GM19397 (cell line): Measurements from ENCODE around the gene SERPINA12.
"Not testable (repeated sequence)": the region's sequence is repeated elsewhere in the genome, so short reads cannot be mapped to it uniquely, and the experiment has no call there.

Experiments
- ATAC-seq: cut with Tn5 transposase; IDR thresholded peaks from one replicate; pipeline ENCODE4 v1.9.1; 2021; ENCODE audit warnings: mild to moderate bottlenecking, moderate library complexity; ENCODE audit not compliant: unreplicated experiment

The SERPINA12 gene

DNA sequence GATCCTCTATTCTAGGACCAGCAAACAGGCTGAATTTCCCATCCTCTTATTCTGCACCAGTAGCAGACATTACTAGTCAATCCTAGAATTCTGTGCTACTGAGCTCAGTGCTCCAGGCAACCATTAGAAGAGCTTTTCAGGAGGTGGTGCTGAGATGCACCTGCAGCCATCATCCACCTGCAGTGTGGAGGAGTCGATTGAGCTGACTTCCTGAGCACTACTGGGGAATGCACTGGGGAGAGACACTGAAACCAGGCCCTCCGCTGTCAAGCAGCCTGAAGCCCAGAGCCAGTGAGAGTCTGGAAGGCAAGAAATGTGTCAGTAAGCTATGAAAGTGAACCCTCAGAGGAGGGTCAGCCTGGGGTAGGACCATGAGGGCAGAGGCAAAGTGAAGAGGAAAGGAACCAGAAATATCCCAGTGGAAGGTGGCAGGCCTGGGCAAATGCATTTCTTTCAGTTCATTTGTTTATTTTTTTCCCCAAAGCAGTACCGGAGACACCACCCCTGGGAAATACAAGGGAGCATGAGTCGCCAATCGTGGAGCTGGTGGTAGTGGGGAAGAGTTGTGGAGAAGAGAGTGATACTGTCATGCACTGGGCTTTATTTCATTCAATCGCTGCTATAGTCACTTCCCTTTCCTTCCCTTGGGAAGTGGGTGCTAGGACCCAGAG lies 28.9 kb upstream of the SERPINA12 start:
- no peak for ATAC-seq

DNA sequence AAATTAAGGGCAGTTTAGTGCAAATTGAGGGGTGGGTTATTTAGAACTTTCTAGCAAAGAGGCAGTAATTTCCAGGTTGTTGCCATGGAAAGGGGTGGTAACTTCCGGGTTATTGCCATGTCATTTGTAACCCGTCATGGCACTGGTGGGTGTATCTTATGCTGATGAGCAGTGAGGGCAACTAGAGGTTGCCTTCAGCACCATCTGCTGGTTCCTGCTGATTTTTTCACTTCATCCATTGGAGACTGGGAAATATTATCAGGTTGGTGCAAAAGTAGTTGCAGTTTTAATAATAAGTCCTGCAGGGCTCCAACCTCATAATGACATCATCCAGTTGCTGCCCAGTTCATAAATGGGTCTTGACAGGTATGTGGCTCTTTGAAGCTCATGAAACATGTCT lies 27.6 kb upstream of the SERPINA12 start:
- ATAC-seq = no peak

DNA sequence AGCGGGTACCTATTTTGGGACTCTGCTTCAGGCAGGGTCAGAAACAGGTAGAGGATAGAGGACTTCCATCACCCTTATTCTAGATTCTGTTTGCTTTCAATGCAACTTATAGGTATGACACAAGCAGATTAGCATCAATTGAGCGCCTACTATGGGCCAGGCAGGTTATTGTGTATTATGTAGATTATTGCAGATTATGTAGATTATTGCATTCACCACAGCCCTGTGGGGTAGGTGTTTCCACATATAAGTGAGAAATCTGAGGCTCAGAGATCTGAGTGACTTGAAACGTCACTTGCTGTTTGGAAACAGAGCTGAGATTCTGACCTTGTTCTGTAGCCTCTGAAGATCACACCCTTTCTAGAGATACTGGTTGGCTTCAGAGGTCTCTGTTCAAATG lies 26.2 kb upstream of the SERPINA12 start:
- no peak for ATAC-seq

DNA sequence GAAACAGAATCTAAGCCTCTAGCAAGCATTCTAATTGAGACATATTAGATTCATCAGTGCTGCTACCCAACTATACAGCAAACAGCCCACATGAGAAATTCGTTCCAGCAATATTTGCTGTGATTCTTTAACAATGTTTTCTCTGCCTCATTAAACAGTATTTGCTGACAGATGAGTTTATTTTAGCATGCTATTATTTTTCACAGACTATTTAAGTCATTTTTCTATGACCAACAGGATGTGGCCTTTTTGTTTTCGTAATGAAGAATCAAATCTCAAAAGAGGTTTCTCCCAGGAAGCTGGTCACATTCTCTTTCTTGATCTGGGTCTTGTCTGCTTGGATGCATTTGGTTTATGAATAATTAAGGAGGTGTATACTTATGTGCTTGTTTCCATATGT lies 23.2 kb upstream of the SERPINA12 start:
- ATAC-seq = no peak

DNA sequence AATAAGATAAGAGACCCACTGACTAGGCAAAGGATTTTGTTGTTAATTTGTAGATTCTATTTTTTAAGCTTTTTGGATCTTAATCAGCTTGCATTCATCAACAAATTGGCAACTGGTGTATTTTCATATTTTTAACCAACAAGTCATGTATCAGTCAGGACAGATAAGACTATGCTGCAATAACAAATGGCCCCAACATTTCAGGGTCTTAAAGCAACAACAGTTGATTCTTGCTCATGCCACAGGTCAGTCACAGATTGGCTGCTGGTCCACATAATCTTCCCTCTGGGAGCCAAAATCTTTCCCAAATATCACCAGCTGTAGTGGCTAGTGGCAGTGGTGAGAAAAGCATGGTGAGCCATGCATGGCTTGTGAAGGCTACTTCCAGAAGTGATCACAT lies 21.9 kb upstream of the SERPINA12 start:
- ATAC-seq = no peak

DNA sequence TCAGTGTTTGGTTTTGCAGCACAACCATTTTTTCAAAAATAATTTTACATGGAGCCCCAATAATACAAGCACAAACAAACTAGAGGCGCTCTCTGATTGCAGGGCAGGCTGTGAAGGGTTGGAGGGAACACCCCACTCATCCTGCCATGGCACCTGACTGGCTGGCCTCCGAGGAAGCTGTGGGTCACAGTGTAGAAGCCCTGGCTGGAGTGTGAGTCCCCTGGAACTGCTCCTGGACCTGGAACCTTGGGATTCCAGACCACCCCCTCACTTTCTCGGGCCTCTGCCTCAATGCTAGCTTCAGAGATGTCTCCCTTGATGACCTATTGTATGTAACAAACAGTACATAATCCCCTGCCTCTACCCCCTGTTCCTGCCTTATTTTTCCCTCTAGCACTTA lies 14.8 kb upstream of the SERPINA12 start:
- no peak for ATAC-seq

DNA sequence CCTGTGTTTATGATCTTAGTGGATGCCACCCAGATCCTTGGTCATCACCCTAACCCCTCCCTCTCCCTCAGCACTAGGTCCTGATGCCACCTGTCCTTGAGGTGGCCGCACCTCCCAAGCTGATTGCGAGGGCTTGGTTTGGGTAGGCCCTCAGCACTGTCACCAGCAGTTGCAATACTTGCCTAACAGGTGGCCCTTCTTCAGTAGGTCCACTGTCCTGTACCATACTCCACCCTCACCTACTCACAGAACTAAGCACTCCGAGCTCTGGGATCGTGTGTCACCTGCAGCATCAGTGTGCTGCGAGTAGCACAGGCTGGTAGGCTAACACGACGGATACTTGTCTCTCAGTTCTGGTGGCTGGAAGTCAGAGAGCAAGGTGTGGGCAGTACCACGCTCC lies 14.0 kb upstream of the SERPINA12 start:
- ATAC-seq = no peak

DNA sequence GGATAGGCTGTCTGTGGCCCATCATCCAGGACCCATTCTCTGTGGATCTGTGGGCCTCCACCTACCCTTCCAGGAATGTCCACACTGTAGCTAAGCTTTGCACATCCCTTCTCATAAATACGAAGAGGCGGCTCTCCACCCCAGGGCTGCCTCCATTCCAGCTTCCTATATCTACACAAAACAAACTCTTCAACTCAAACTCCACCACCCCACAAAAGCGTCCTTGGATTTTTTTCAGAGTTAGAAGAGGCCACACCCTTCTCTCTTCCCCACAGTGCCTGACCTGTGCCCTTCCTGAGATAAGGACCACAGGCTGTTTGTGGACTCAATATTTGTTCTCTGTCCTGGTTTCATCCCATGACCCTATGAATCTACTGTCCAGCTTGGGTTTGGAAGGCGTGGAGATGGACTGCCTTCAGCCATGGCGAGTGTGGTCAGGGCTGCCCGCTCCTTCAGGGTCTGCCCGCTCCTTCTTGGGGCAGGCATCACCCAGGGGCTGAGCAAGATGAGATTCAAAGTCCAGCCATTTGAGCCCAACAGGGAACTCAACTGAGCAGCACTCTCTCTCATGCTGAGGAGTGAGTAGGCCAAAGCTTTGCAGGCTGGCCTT lies 13.0 kb upstream of the SERPINA12 start:
- no peak for ATAC-seq

DNA sequence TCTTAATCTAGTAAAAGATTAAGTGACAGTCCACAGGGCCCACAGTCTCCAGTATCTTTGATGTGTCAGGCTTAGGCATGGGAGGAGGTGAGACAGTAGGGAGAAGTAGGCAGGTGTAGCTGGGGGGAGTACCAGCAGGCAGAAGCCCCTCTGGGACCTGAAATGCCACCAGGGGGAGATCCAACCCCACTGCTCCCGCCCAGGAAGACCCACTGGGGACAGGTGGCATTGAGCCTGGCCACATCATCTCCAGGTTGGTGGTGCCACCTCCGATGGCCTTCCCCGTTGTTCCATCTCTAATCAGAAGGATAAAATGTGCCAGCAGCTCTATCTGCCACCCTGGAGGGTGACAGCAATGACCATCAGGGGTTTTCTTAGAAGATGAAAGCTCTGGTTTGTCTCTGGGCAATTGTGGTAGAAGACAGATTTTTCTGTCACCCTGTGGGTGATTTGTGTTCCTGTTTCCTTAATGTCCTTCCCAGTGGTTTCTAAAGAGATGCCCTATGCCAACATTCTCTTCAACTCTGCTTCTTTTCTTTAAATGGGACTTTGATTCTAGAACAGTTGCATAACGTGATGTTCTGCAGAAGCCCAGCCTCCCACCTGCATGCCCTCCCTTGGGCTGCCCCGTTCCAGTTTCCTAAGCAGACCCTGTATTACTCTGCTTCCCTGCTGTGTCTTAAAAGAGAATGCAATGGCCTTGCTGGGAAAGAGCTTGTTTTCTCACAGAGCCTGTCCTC lies 12.3 kb upstream of the SERPINA12 start:
- ATAC-seq = no peak

DNA sequence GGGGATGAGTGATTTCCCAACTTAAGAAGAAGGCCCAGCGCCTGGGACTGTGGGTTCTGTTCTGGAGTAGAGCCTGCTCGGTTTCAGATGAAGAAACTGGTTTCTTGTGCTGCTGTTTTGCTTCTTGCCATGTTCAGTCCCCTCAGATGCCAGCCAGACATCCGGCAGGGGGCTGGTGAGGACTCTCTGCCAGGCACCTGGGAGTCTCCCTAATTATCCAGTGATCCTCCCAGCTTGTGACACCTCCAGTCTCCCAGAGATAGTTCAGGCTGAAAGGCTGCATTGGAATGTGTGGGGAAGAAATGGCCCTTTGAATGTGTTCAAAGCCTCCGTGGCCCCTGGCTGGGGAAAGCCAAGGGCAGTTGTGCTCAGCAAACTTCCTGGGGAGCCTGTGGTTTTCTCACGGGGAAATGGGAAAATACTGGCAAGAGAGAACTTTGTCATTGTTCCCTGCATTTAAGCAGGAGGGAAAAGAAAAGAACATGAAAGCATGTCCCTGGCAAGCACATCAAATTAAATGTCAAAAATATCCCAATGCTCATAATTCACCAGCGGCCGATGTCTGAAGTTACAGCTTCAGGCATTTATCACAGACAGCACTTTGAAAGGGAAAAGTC lies 8.5 kb upstream of the SERPINA12 start:
- ATAC-seq = no peak

DNA sequence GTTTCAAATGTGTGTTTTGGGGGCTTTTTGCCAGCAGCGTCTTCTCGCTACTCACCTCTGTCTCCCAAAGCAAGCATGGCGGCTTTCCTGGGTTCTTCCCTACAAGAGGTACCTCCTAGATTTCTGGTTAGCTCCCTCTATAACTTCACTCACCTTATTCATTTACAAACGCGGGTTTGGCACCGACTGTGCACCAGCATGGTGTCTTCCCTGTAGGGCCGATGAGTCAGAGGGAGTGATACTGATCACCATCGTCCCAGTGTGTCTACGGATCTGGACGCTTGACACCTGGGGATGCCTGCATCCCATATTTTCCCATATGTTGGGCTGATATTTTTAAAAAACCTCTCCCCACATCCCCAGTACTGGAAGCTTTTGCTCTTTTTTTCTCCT lies 8.0 kb upstream of the SERPINA12 start:
- no peak for ATAC-seq

DNA sequence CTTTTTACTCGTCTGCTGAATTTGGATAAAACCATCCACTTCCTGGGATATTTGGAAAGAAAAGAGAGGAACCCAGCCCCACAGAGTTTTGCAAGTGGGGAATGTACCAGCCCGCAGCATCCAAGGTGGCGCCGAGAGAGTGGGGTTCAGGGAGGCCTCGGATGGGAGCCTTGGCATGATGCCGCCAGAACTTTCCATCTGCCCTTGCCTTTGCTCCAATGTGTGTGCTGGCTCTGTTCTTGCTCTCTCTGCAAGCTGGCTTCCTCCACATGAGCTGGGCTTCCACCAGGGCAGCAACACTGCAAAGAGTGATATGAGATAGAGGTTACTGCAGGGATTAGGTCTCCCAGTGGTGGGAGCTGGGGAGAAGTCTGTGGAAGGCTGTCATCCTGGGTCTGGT lies 6.6 kb upstream of the SERPINA12 start:
- no peak for ATAC-seq

DNA sequence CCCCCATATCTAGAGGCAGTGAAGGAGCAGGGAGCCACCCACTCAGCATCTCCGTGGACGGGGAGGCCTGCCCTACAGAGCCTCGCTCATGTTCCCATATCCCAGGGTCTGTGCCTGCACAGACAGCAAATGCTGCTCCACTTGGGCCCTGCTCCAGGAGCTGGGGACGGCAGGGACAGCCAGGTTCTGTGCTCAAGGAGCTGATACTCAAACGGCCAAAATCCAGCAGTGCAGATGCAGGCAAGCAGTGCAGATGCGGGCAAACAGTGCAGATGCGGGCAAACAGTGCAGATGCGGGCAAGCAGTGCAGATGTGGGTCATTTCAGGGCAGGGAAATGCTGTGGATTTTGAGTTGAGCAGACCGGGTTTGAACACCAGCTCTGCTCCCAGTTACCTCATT lies 6.2 kb upstream of the SERPINA12 start:
- no peak for ATAC-seq

DNA sequence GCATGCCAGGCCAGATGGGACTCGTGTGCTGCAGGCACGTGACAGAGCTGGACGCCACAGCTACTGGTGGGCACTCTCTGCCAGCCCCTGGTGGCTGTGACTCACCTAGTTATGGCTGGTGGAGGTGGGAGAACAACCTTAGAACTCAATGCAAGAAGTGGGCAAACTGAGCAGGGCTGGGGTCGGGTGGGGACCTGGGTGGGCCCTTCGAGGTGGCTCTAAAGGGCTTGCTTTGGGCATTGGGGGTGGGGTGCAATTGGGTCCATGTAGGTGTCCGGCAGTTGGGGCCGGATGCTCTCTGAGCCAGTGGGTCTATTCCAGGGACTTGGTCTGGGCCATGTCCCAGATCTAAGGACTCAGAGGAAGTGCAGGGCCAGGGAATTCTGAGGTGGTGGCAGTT lies 5.1 kb upstream of the SERPINA12 start:
- ATAC-seq = no peak

DNA sequence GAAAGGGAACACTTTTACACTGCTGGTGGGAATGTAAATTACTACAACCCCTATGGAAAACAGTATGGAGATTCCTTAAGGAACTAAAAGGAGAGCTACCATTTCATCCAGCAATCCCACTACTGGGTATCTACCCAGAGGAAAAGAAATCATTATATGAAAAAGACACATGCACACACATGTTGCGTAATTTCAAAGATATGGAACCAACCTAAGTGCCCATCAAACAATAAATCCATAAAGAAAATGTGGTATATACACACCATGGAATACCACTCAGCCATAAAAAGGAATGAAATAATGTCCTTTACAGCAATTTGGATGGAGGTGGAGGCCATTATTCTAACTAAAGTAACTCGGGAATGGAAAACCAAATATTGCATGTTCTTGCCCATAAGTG lies 1.2 kb upstream of the SERPINA12 start:
- ATAC-seq = not testable (repeated sequence)

DNA sequence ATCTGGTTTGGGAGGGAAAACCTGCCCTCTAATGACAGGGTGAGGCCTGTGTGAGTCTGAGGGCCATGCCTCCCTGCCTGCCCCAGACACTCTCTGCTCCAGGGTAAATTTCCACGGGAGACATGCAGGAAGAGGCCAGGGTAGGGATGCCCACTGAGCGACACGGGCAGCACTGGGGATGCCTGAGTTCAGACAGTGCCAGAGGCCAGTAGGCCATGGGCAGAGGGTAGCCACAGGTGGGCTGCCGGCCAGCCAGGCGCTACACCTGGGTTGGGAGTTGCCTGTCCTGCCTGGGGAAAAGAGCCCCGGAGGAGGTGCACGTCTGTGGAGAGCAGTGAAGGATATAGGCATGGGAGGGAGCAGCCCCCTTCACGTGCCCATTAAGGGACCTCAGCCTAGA lies 3.6 kb downstream of the SERPINA12 start:
- ATAC-seq = no peak

DNA sequence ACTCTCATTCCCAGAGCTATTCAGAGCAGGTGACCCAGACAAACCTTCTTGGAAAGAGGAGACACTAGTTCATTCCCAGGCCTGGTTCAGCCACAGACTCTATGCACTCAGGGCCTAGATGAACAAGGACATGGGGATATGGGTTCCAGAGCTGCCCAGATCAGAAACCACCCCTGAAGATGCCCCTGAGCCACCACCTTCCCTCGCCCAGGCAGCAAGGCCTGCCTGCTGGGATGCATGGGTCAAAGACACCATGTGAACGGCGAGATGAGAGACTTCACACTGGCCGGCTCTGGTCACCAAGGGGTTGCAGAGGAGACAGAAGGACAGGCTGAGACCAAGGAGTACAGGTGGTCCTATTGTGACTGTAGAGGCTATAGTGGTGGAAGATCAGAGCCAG lies 4.1 kb downstream of the SERPINA12 start:
- ATAC-seq = no peak

DNA sequence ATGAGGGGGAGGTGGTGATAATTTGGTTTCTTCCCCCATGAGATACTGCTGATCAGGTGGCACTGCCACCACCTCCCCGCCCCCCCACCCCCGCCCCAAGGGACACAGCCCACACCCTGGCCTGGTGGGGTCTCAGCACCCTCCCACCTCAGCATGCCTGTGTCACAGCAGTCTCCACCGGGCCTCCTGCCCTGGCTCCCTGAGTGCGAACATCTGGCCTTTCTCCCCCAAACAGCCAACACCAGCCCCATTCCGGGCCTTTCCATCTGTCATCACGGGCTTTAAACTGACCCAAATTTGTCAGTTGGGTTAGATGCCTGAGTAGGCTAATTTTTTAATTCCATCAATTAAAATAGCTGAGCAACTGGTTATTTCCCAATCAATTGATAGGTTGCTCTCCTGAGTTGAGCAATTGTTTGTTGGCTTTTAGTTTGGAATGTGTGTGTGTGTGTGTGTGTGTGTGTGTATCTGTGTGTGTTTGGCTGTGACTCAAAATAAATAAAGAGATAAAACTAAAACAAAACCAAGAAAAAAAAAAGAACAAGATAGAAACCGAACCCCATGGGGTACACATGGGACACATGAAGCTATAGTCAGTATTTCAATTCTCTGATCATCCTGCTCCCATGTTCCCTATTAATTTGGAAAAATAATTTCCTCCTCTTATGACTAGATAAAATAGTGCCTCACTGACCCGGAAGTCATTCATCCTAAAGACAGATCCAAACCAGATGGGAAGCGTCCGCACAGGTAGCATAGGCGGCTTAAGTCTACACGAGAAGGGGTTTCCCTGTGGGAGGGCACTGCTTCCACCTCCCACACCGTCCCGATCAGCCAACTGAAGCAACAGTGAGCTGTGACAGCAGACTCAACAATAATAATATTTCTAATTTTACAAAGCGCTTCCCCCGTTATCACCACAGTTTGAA lies 7.4 kb downstream of the SERPINA12 start:
- no peak for ATAC-seq

DNA sequence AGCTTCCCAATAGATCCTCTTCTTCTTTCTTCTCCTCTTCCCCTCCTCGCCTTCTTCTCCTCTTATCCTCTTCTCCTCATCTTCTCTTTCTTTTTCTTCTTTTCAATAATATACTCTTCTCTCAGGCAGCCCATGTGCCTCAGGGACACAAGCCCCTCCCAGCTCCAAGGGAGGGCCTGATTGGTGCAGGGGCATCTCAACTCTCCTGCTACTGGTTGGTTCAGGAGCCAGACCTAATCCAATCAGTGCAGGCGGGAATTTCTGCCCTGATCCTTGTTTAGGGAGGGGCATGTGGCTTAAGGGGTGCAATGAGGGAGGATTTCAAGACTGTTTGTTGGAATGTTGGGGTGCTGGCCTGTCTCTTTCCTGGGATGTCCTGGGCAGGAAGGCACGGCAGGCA lies 9.0 kb downstream of the SERPINA12 start:
- no peak for ATAC-seq

DNA sequence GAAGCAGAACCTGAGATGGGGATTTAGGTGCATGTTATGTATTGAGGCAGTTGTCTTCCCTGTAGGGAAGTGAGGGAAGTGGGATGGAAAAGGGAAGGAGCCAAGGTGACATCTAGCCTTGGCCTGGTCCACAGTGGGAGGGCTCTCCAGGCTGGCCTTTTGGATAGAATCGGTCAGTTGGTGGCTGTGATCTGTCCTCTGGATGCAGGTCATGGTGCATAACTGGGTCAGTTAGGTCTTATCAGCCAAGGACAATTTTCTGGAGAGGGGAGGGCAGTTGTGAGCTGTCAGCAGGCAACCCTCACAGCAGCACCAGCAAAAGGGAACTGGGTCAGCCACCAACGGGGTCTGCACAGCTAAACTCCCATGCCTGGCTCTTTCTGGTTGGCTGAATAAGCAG lies 9.6 kb downstream of the SERPINA12 start:
- ATAC-seq = no peak

DNA sequence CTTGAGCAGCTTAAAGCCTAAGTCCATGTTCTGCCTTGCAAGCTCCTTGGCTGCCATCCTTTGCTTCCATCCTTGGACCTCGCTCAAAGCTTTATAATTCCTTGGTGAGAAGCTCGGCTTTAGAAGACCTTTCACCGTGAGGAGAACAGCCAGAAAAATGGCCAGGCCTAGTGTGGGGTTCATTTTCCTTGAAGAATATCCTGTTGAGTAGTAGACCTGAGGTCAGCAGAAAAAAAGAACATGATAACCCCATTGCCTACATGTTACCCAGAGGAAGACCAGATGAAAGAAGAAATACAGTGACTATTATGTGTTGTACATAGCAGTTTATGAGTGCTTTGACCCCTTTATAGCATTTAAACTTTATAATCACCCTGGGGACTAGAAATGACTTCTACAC lies 11.1 kb downstream of the SERPINA12 start:
- ATAC-seq = no peak
